GM12874 (cell line): ENCODE data around the gene ZNF622.

Experiments
- TF ChIP-seq, protein P1 (sequence below): IDR thresholded peaks from 2 replicates; pipeline ENCODE4 v1.5.1; 2011; ENCODE audit warnings: low read depth, mild to moderate bottlenecking, control low read depth, low read length, moderate library complexity; ENCODE audit not compliant: insufficient read depth

ZNF622 gene

DNA sequence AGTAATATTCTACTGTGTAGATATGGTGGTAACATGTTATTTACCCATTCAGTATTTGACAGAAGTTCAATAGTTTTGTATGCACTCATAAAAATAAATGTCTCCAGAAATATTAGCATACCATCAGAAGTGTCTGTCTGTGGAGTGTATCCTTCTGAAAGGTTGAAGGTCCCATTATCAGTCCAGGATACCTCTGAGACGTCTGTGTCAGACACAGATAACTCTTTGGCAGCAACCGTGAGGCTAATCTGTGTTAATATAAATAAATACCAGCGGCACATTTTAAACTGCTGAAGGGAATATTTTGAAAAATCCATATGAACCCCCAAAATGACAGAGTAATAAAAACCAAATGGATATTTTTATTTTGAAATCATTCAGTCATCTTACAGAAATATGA is 11.9 kb upstream of the ZNF622 start:
- TF ChIP-seq, protein P1, sequence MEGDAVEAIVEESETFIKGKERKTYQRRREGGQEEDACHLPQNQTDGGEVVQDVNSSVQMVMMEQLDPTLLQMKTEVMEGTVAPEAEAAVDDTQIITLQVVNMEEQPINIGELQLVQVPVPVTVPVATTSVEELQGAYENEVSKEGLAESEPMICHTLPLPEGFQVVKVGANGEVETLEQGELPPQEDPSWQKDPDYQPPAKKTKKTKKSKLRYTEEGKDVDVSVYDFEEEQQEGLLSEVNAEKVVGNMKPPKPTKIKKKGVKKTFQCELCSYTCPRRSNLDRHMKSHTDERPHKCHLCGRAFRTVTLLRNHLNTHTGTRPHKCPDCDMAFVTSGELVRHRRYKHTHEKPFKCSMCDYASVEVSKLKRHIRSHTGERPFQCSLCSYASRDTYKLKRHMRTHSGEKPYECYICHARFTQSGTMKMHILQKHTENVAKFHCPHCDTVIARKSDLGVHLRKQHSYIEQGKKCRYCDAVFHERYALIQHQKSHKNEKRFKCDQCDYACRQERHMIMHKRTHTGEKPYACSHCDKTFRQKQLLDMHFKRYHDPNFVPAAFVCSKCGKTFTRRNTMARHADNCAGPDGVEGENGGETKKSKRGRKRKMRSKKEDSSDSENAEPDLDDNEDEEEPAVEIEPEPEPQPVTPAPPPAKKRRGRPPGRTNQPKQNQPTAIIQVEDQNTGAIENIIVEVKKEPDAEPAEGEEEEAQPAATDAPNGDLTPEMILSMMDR = no peak

GRCh38 chr5:16471387-16471786 is 5.8 kb upstream of the ZNF622 start:
- TF ChIP-seq, protein P1 = no peak

DNA sequence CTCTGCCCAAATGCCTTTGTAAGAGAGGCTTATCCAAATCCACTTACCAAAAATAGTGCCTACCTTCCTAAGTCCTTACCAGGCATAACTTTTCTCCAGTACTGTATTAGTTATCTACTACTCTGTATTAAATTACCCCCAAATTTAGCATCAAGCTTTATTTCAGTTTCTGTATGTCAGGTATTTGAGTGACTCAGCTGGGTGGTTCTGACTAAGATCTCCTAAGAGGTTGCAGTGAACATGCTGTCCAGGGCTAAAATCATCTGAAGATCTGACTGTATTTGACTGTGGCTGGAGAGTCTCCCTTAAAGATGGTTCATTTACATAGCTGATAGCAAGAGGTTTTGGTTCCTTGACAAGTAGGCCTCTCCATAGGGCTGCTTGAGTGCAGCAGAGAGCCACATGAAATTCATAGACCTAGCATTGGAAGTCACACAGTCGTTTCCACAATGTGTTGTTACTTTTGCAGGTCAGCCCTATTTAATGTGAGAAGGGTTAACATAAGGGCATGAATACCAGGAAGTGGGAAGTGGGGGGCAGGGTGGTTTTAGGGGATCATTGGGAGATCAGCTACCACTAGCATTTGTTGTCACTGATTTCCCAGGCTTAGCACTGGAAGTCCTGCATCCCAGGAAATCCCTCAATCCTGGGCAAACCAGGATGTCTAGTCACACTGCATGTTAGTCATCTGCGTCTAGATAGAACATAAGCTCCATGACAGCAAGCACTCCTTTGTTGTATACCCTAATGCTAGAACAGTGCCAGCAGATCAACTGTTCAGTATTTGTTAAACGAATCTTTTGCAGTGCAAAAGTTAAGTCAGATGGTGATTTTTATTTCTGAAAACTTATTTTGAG is 2.0 kb upstream of the ZNF622 start:
- TF ChIP-seq, protein P1 = no peak

GRCh38 chr5:16464664-16465543 is 696 bp downstream of the ZNF622 start:
- TF ChIP-seq, protein P1 = 0 out of 2 replicates have a peak, but pooled peaks have one; percentile 6

GRCh38 chr5:16464231-16464630 is 1.4 kb downstream of the ZNF622 start:
- TF ChIP-seq, protein P1 = no peak

DNA sequence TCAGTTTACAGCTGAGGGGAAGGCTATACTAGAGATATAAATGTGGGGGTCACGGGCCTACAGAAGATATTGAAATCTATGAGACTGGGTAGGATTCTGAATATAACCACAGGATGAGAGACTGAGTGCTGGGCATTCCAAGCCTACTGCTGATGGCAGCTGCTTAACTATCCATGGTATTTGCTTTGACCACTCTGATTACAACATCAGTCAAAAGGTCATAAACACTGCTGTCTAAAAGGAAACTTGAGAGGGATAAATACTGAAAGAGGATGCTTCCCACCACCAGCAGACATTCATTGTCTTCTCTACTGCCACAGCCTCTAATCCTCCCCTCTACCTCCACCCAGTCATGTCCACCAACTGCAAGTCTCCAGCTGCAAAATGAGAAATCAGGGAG is 3.8 kb downstream of the ZNF622 start:
- TF ChIP-seq, protein P1 = no peak

DNA sequence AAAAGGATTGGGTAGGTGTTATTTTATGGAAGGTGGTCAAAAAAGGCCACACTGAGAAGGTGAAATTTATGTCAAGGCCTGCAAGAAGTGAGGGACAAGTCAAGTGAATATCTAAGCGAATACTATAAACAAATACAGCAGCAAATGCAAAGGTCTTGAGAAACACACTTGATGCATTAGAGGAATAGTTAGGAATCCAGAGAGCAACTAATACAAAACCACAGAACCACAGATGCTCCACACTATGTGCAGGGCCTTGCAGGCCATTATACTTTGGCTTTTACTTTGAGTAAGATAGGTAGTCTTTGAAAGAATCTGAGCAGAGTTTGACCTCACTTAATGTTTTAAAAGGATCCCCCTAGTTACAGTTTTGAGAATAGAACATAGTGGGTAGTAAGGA is 4.6 kb downstream of the ZNF622 start:
- TF ChIP-seq, protein P1 = no peak
